ENCODE results near the gene CAPZA1.

CAPZA1 gene

GRCh38 chr1:112678605-112679004, 59.0 kb downstream of the CAPZA1 start:
- Histone ChIP-seq H3K4me3 (ENCODE audit: low read length) (no peak overlapping the region), H3K9me3 (ENCODE audit: insufficient read depth, low read depth, low read length) (no peaks in the 10 kb centered on the region), H3K27ac (ENCODE audit: low read depth, low read length) (no peak overlapping the region), H3K36me3 (ENCODE audit: insufficient read depth, low read length) (no peaks in the 10 kb centered on the region; the same call in 1 of the 2 replicates), H3K27me3 (ENCODE audit: insufficient read depth, low read length) (peaks cover 10% of the 10 kb centered on the region), H3K9ac (ENCODE audit: low read depth, low read length) (no peak overlapping the region), H3K4me1 (ENCODE audit: insufficient read depth, low read length) (peaks cover 12% of the 10 kb centered on the region)
- WGBS: 87% methylated on average over 3 of the region's 3 CpGs

- H3K9me3 ChIP-seq (ENCODE audit: insufficient read depth, low read depth, low read length): no peaks in the 10 kb centered on the region
- 91% methylated on average over 5 of the region's 5 CpGs for WGBS
- no peaks in the 10 kb centered on the region for H3K4me1 ChIP-seq (ENCODE audit: insufficient read depth, low read length)
- no peak overlapping the region for H3K9ac ChIP-seq (ENCODE audit: low read depth, low read length)
- no peaks in the 10 kb centered on the region for H3K27me3 ChIP-seq (ENCODE audit: insufficient read depth, low read length)
- H3K27ac ChIP-seq (ENCODE audit: low read depth, low read length): no peak overlapping the region
- no peak overlapping the region for H3K4me3 ChIP-seq (ENCODE audit: low read length)
- peaks cover 13% of the 10 kb centered on the region for H3K36me3 ChIP-seq (ENCODE audit: insufficient read depth, low read length)
Observed at GRCh38 chr1:112685913-112686312, 66.3 kb downstream of the CAPZA1 start.

DNA sequence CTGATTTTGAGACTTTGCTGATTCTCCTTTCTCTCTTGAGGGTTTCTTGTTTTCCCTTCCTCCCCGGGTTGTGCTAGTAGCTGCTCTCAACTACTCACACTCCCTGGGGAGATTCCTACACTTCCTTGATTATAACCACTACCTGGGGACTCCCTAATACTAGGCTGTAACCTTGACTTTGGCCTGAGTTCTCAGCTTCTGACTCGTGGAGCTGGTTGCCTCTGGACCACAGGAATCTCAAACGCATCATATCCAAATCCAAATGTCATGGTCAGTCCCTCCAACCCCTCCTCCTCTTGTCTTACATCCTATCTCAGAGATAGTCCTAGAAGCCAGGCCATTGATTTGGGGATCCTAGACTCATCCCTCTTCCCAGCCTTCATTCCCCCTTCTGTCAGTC, 66.8 kb downstream of the CAPZA1 start:
- Histone ChIP-seq H3K36me3 (ENCODE audit: insufficient read depth, low read length) (peaks cover 15% of the 10 kb centered on the region), H3K4me3 (ENCODE audit: low read length) (no peak overlapping the region), H3K27me3 (ENCODE audit: insufficient read depth, low read length) (no peaks in the 10 kb centered on the region), H3K9ac (ENCODE audit: low read depth, low read length) (no peak overlapping the region), H3K4me1 (ENCODE audit: insufficient read depth, low read length) (no peaks in the 10 kb centered on the region), H3K9me3 (ENCODE audit: insufficient read depth, low read depth, low read length) (no peaks in the 10 kb centered on the region), H3K27ac (ENCODE audit: low read depth, low read length) (no peak overlapping the region)
- WGBS: 84% methylated on average over 3 of the region's 3 CpGs

DNA sequence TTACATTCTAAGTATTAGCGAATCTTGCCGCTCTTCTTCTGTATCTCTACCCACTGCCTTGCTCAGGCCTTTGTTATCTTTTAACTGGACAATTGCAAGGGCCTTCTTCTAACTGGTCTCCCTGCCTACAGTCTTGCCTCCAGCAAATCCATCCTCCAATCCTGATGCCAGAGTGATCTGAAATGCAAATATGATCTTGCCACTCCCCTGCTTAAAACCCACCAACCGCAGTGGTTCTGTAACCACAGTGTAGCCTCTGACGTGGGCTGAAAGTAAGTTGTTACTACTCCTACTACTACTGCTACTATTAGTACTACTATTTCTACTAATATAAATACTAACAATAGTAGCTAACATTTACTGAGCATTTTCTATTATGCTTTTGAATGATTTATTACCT, 67.2 kb downstream of the CAPZA1 start:
- H3K4me3 ChIP-seq (ENCODE audit: low read length): no peak overlapping the region
- H3K9me3 ChIP-seq (ENCODE audit: insufficient read depth, low read depth, low read length): no peaks in the 10 kb centered on the region
- H3K27me3 ChIP-seq (ENCODE audit: insufficient read depth, low read length): no peaks in the 10 kb centered on the region
- no peak overlapping the region for H3K27ac ChIP-seq (ENCODE audit: low read depth, low read length)
- H3K4me1 ChIP-seq (ENCODE audit: insufficient read depth, low read length): no peaks in the 10 kb centered on the region
- no peak overlapping the region for H3K9ac ChIP-seq (ENCODE audit: low read depth, low read length)
- H3K36me3 ChIP-seq (ENCODE audit: insufficient read depth, low read length): peaks cover 19% of the 10 kb centered on the region
- WGBS: 95% methylated on average over 4 of the region's 4 CpGs

GRCh38 chr1:112687361-112687760, 67.7 kb downstream of the CAPZA1 start:
- Histone ChIP-seq H3K4me3 (ENCODE audit: low read length) (no peak overlapping the region), H3K4me1 (ENCODE audit: insufficient read depth, low read length) (no peaks in the 10 kb centered on the region), H3K9ac (ENCODE audit: low read depth, low read length) (no peak overlapping the region), H3K27me3 (ENCODE audit: insufficient read depth, low read length) (no peaks in the 10 kb centered on the region), H3K36me3 (ENCODE audit: insufficient read depth, low read length) (peaks cover 23% of the 10 kb centered on the region), H3K9me3 (ENCODE audit: insufficient read depth, low read depth, low read length) (no peaks in the 10 kb centered on the region), H3K27ac (ENCODE audit: low read depth, low read length) (no peak overlapping the region)
- 91% methylated on average over 4 of the region's 4 CpGs for WGBS

- Histone ChIP-seq H3K36me3 (ENCODE audit: insufficient read depth, low read length) (peaks cover 28% of the 10 kb centered on the region), H3K27me3 (ENCODE audit: insufficient read depth, low read length) (no peaks in the 10 kb centered on the region), H3K9ac (ENCODE audit: low read depth, low read length) (no peak overlapping the region), H3K9me3 (ENCODE audit: insufficient read depth, low read depth, low read length) (no peaks in the 10 kb centered on the region), H3K4me3 (ENCODE audit: low read length) (no peak overlapping the region), H3K4me1 (ENCODE audit: insufficient read depth, low read length) (no peaks in the 10 kb centered on the region), H3K27ac (ENCODE audit: low read depth, low read length) (no peak overlapping the region)
- 94% methylated on average over 13 of the region's 13 CpGs for WGBS
Observed at GRCh38 chr1:112687785-112688496, 68.3 kb downstream of the CAPZA1 start.

DNA sequence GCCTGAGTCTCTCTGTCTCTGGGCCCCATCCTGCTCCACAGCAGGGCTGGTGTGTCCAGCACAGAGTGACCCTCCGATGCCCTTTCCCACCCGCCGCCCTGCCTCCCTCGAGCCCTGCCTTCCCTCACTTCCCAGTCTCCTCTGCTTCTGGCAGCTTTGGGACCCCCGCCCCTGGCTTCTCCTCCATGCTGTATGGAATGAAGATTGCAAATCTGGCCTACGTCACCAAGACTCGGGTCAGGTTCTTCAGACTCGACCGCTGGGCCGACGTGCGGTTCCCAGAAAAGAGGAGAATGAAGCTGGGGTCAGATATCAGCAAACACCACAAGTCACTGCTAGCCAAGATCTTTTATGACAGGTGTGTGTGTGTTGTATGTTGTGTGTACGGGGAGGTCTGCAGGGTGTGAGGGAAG, 69.2 kb downstream of the CAPZA1 start:
- Histone ChIP-seq H3K27me3 (ENCODE audit: insufficient read depth, low read length) (no peaks in the 10 kb centered on the region), H3K4me3 (ENCODE audit: low read length) (no peak overlapping the region), H3K36me3 (ENCODE audit: insufficient read depth, low read length) (peaks cover 37% of the 10 kb centered on the region), H3K27ac (ENCODE audit: low read depth, low read length) (no peak overlapping the region), H3K9ac (ENCODE audit: low read depth, low read length) (no peak overlapping the region), H3K4me1 (ENCODE audit: insufficient read depth, low read length) (no peaks in the 10 kb centered on the region), H3K9me3 (ENCODE audit: insufficient read depth, low read depth, low read length) (no peaks in the 10 kb centered on the region)
- 90% methylated on average over 13 of the region's 13 CpGs for WGBS

GRCh38 chr1:112689196-112689841, 69.7 kb downstream of the CAPZA1 start:
- 95% methylated on average over 7 of the region's 9 CpGs for WGBS
- Histone ChIP-seq H3K4me1 (ENCODE audit: insufficient read depth, low read length) (no peaks in the 10 kb centered on the region), H3K27ac (ENCODE audit: low read depth, low read length) (no peak overlapping the region), H3K9me3 (ENCODE audit: insufficient read depth, low read depth, low read length) (no peaks in the 10 kb centered on the region), H3K9ac (ENCODE audit: low read depth, low read length) (no peak overlapping the region), H3K36me3 (ENCODE audit: insufficient read depth, low read length) (peaks cover 42% of the 10 kb centered on the region), H3K4me3 (ENCODE audit: low read length) (no peak overlapping the region), H3K27me3 (ENCODE audit: insufficient read depth, low read length) (no peaks in the 10 kb centered on the region)

DNA sequence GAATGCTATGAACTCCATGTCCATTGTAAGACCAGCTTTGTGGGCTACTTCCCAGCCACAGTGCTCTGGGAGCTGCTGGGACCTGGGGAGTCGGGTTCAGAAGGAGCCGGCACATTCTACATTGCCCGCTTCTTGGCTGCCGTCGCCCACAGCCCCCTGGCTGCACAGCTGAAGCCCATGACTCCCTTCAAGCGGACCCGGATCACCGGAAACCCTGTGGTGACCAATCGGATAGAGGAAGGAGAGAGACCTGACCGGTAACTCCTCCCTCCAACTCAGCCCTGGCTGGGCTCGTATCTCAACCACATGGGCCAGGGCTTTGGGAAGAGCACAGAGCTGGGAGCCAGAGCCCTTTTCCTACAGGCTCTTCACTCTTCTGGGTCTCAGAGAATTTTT, 70.2 kb downstream of the CAPZA1 start:
- Histone ChIP-seq H3K9ac (ENCODE audit: low read depth, low read length) (no peak overlapping the region), H3K27me3 (ENCODE audit: insufficient read depth, low read length) (no peaks in the 10 kb centered on the region), H3K36me3 (ENCODE audit: insufficient read depth, low read length) (peaks cover 47% of the 10 kb centered on the region), H3K27ac (ENCODE audit: low read depth, low read length) (no peak overlapping the region), H3K4me3 (ENCODE audit: low read length) (no peak overlapping the region), H3K4me1 (ENCODE audit: insufficient read depth, low read length) (no peaks in the 10 kb centered on the region), H3K9me3 (ENCODE audit: insufficient read depth, low read depth, low read length) (no peaks in the 10 kb centered on the region)
- WGBS: 90% methylated on average over 11 of the region's 11 CpGs

DNA sequence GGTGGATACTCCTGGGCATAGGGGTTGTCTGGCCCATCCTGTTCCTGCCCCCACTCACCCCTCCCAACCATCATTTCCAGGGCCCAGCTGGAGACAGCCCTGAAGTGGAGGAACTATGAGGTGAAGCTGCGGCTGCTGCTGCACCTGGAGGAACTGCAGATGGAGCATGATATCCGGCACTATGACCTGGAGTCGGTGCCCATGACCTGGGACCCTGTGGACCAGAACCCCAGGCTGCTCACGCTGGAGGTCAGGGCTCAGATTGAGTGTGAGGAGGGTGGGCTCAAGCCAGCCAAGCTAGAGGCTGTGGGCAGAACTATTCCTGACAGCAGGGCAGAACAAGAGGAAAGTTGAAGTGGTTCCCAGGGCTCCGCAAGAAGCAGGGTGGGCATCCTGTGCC, 73.0 kb downstream of the CAPZA1 start:
- no peaks in the 10 kb centered on the region for H3K9me3 ChIP-seq (ENCODE audit: insufficient read depth, low read depth, low read length)
- no peak overlapping the region for H3K4me3 ChIP-seq (ENCODE audit: low read length)
- peaks cover 65% of the 10 kb centered on the region for H3K36me3 ChIP-seq (ENCODE audit: insufficient read depth, low read length)
- 93% methylated on average over 5 of the region's 5 CpGs for WGBS
- H3K27ac ChIP-seq (ENCODE audit: low read depth, low read length): no peak overlapping the region
- H3K9ac ChIP-seq (ENCODE audit: low read depth, low read length): no peak overlapping the region
- H3K27me3 ChIP-seq (ENCODE audit: insufficient read depth, low read length): no peaks in the 10 kb centered on the region
- H3K4me1 ChIP-seq (ENCODE audit: insufficient read depth, low read length): no peaks in the 10 kb centered on the region

- Histone ChIP-seq H3K9me3 (ENCODE audit: insufficient read depth, low read depth, low read length) (no peaks in the 10 kb centered on the region), H3K27me3 (ENCODE audit: insufficient read depth, low read length) (no peaks in the 10 kb centered on the region), H3K27ac (ENCODE audit: low read depth, low read length) (no peak overlapping the region), H3K36me3 (ENCODE audit: insufficient read depth, low read length) (peaks cover 74% of the 10 kb centered on the region), H3K9ac (ENCODE audit: low read depth, low read length) (no peak overlapping the region), H3K4me3 (ENCODE audit: low read length) (no peak overlapping the region), H3K4me1 (ENCODE audit: insufficient read depth, low read length) (peaks cover 5% of the 10 kb centered on the region; the same call in 1 of the 2 replicates)
- 85% methylated on average over 6 of the region's 6 CpGs for WGBS
Observed at GRCh38 chr1:112693821-112694220, 74.2 kb downstream of the CAPZA1 start.
